Glomerular visceral epithelial cell (primary cell): Measurements from ENCODE around the gene TARS2.

Source experiments
- DNase-seq: peaks from one replicate; pipeline ENCODE4 v3.0.0-alpha.2; 2016; ENCODE audit errors: extremely low spot score

TARS2 gene

GRCh38 chr1:150507912-150508864, 21.0 kb downstream of the TARS2 start, which contains the start of gene ECM1:
Gene ECM1 (plus strand): TSS chr1:150508109. CDS start chr1:150508210, 101 bp downstream.
- DNase-seq: peak; percentile 85

GRCh38 chr1:150508982-150509381, 21.8 kb downstream of the TARS2 start:
- DNase-seq: no peak

GRCh38 chr1:150511551-150511950, 24.3 kb downstream of the TARS2 start:
- DNase-seq: no peak

- no peak for DNase-seq
Measured at GRCh38 chr1:150511985-150512660, 24.9 kb downstream of the TARS2 start.

GRCh38 chr1:150512846-150513245, 25.6 kb downstream of the TARS2 start:
- no peak for DNase-seq

- no peak for DNase-seq
Measured at GRCh38 chr1:150513351-150513791, 26.2 kb downstream of the TARS2 start.

- DNase-seq: no peak
Measured at GRCh38 chr1:150514260-150514659, 27.0 kb downstream of the TARS2 start.

- no peak for DNase-seq
Measured at GRCh38 chr1:150514913-150515327, 27.7 kb downstream of the TARS2 start.

- DNase-seq: peak; percentile 98
Measured at GRCh38 chr1:150515328-150516049, 28.3 kb downstream of the TARS2 start, which contains the start of gene FALEC. Gene FALEC (plus strand): TSS chr1:150515752.

- no peak for DNase-seq
Measured at GRCh38 chr1:150516050-150516591, 28.9 kb downstream of the TARS2 start.

GRCh38 chr1:150516616-150517015, 29.4 kb downstream of the TARS2 start:
- peak; percentile 18 for DNase-seq

- no peak for DNase-seq
Measured at GRCh38 chr1:150521196-150521968, 34.2 kb downstream of the TARS2 start.

- DNase-seq: no peak
Measured at GRCh38 chr1:150525348-150525747, 38.1 kb downstream of the TARS2 start.

- DNase-seq: no peak
Measured at GRCh38 chr1:150528196-150528595, 41.0 kb downstream of the TARS2 start.

GRCh38 chr1:150529017-150529416, 41.8 kb downstream of the TARS2 start:
- peak; percentile 59 for DNase-seq

GRCh38 chr1:150530491-150531159, 43.4 kb downstream of the TARS2 start:
- no peak for DNase-seq

- DNase-seq: no peak
Measured at GRCh38 chr1:150532860-150533259, 45.6 kb downstream of the TARS2 start.

- no peak for DNase-seq
Measured at GRCh38 chr1:150534002-150534401, 46.8 kb downstream of the TARS2 start.

- peak; percentile 68 for DNase-seq
Measured at GRCh38 chr1:150535511-150536287, 48.5 kb downstream of the TARS2 start.
